HEK293T (cell line): ENCODE data around the gene UNC5B.

ENCODE experiments used
- FOXM1 ChIP-seq: fragments of 450-650 bp; IDR thresholded peaks from 2 replicates; pipeline ENCODE4 v1.6.1; 2017; ENCODE audit warnings: mild to moderate bottlenecking, borderline replicate concordance
- SP1 ChIP-seq: fragments of 450-650 bp; IDR thresholded peaks from 2 replicates; pipeline ENCODE4 v1.6.1; 2017
- SUZ12 ChIP-seq: fragments of 450-650 bp; IDR thresholded peaks from 2 replicates; pipeline ENCODE4 v1.6.1; 2016; ENCODE audit warnings: mild to moderate bottlenecking
- TARDBP ChIP-seq: fragments of 450-650 bp; IDR thresholded peaks from 2 replicates; pipeline ENCODE4 v1.6.1; 2016

DNA sequence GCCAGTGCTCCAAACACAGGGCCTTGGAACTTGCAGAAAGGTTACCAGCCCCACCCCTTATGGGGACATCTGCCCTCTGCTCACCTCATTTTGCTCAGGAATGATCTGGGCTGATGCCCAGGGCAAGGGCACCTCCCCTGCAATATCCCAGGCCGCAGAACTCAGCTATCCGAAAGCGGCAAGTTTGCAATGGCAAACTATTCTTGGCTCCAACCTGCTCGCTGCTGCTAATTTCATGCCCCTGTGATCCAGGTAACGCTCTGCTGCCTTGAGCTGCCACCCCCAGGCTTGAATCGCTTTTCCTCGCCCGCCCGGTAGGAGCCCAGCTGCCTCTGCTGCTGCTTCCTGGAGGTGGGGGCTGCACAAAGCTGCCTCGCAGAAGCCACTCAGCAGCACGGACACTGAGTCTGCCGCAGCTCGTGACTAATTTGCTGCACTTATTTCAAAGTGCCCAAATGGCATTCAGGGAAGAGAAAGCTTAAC lies 124.9 kb downstream of the UNC5B start:
- TF ChIP-seq FOXM1: no peak
- no peak for TF ChIP-seq SP1
- no peak for TF ChIP-seq SUZ12
- TF ChIP-seq TARDBP: no peak
